ENCODE data around the gene ACAT1. TPM values are rescaled to one million over a fixed set of nuclear protein-coding genes. Genes with fewer than 3 reads are reported as not detected.
"Not testable (repeated sequence)": the region's sequence is repeated elsewhere in the genome, so short reads cannot be mapped to it uniquely, and the experiment has no call there.

Gene ACAT1
- total RNA-seq, 1 experiment from 2014 or later = 97.5 TPM

DNA sequence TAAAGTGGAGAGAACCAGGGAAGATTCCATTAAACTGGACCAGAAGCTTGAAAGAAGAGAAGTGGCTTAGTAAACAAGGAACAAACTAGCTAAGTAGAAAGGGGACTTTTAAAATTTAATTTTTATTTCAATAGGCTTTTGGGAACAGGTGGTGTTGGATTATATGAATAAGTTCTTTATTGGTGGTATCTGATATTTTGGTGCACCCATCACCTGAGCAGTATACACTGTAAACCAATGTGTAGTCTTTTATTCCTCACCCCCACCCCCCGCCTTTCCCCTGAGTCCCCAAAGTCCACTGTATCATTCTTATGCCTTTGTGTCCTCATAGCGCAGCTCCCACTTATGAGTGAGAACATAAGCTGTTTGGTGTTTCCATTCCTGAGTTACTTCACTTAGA lies 7.4 kb downstream of the ACAT1 start:
- H3K27me3 ChIP-seq (ENCODE audit: control insufficient read depth, insufficient read depth, low read length) = no peaks in the 10 kb centered on the region
- ChIA-PET POLR2A (interaction anchor here (0.6 kb wide), 1 partner anchor 550 kb away, joined by 5 read pairs; no protein-coding TSS in a partner anchor), CTCF (no interaction called here)
- no peak overlapping the region for H3K27ac ChIP-seq (ENCODE audit: low read length)
- in situ Hi-C loops (cut with HindIII; ENCODE audit: low pct_unique_long_range_greater_than_20kb, low sequenced_read_pairs) (no loop called here), intact Hi-C loops (cut with micrococcal nuclease; ENCODE audit: unreplicated experiment) (no loop called here)
- BruUV-seq (replicated peaks) = TSS peak; percentile 51
- H3K36me3 ChIP-seq (ENCODE audit: control insufficient read depth, insufficient read depth, low read length) = peaks cover 3% of the 10 kb centered on the region
- TF ChIP-seq POLR2AphosphoS5 (IDR thresholded peaks at IDR 0.05; ENCODE audit: low read depth, low read length) (no peak), SIN3A (IDR thresholded peaks at IDR 0.05; ENCODE audit: borderline replicate concordance, insufficient read depth, low read depth, low read length) (no peak), TCF7L2 (IDR thresholded peaks at IDR 0.05; ENCODE audit: low read depth, low read length) (no peak)
- TF ChIP-seq, protein P1, sequence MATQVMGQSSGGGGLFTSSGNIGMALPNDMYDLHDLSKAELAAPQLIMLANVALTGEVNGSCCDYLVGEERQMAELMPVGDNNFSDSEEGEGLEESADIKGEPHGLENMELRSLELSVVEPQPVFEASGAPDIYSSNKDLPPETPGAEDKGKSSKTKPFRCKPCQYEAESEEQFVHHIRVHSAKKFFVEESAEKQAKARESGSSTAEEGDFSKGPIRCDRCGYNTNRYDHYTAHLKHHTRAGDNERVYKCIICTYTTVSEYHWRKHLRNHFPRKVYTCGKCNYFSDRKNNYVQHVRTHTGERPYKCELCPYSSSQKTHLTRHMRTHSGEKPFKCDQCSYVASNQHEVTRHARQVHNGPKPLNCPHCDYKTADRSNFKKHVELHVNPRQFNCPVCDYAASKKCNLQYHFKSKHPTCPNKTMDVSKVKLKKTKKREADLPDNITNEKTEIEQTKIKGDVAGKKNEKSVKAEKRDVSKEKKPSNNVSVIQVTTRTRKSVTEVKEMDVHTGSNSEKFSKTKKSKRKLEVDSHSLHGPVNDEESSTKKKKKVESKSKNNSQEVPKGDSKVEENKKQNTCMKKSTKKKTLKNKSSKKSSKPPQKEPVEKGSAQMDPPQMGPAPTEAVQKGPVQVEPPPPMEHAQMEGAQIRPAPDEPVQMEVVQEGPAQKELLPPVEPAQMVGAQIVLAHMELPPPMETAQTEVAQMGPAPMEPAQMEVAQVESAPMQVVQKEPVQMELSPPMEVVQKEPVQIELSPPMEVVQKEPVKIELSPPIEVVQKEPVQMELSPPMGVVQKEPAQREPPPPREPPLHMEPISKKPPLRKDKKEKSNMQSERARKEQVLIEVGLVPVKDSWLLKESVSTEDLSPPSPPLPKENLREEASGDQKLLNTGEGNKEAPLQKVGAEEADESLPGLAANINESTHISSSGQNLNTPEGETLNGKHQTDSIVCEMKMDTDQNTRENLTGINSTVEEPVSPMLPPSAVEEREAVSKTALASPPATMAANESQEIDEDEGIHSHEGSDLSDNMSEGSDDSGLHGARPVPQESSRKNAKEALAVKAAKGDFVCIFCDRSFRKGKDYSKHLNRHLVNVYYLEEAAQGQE (IDR thresholded peaks at IDR 0.05; ENCODE audit: insufficient read depth in 1 of 2, low read depth in 2 of 2, low read length in 1 of 2) = no peak
- TF ChIP-seq, protein P2, sequence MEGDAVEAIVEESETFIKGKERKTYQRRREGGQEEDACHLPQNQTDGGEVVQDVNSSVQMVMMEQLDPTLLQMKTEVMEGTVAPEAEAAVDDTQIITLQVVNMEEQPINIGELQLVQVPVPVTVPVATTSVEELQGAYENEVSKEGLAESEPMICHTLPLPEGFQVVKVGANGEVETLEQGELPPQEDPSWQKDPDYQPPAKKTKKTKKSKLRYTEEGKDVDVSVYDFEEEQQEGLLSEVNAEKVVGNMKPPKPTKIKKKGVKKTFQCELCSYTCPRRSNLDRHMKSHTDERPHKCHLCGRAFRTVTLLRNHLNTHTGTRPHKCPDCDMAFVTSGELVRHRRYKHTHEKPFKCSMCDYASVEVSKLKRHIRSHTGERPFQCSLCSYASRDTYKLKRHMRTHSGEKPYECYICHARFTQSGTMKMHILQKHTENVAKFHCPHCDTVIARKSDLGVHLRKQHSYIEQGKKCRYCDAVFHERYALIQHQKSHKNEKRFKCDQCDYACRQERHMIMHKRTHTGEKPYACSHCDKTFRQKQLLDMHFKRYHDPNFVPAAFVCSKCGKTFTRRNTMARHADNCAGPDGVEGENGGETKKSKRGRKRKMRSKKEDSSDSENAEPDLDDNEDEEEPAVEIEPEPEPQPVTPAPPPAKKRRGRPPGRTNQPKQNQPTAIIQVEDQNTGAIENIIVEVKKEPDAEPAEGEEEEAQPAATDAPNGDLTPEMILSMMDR (IDR thresholded peaks at IDR 0.05) = no peak
- peaks cover 4% of the 10 kb centered on the region for H3K4me1 ChIP-seq (ENCODE audit: control insufficient read depth, insufficient read depth, low read length)
- DNase-seq (ENCODE audit: low read depth, low spot score) = no peak
- no peak overlapping the region for H3K4me3 ChIP-seq (ENCODE audit: low read depth in 2 of 2, low read length in 2 of 2)
- H3K9me3 ChIP-seq (ENCODE audit: control insufficient read depth, insufficient read depth, low read depth, low read length) = no peaks in the 10 kb centered on the region
- no peak for ATAC-seq

DNA sequence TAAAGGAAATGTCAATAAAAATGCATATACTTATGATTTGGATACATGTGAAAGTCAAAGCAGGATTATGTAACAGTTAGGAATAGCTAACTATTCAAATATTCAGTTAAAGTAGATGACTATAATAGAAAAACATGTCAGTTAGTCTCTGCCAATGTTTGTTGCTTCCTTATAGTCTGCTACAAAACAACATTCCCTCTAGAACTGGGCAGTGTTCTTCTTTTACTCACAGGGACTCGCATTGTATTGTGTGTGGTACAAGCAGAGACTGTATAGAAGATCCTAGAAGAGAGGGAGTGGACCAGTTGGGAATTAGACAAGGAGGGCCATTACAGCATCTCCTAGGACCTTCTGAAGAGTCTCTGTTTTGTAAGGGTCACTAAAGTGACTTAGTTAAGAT lies 10.6 kb downstream of the ACAT1 start:
- TF ChIP-seq POLR2AphosphoS5 (IDR thresholded peaks at IDR 0.05; ENCODE audit: low read depth, low read length) (no peak), TCF7L2 (IDR thresholded peaks at IDR 0.05; ENCODE audit: low read depth, low read length) (no peak), SIN3A (IDR thresholded peaks at IDR 0.05; ENCODE audit: borderline replicate concordance, insufficient read depth, low read depth, low read length) (no peak)
- TF ChIP-seq, protein P1 (IDR thresholded peaks at IDR 0.05; ENCODE audit: insufficient read depth in 1 of 2, low read depth in 2 of 2, low read length in 1 of 2) = no peak
- TF ChIP-seq, protein P2 (IDR thresholded peaks at IDR 0.05) = no peak
- no peaks in the 10 kb centered on the region for H3K9me3 ChIP-seq (ENCODE audit: control insufficient read depth, insufficient read depth, low read depth, low read length)
- H3K4me3 ChIP-seq (ENCODE audit: low read depth in 2 of 2, low read length in 2 of 2) = no peak overlapping the region
- in situ Hi-C loops (cut with HindIII; ENCODE audit: low pct_unique_long_range_greater_than_20kb, low sequenced_read_pairs) = no loop called here
- no peaks in the 10 kb centered on the region for H3K27me3 ChIP-seq (ENCODE audit: control insufficient read depth, insufficient read depth, low read length)
- no peak for DNase-seq (ENCODE audit: low read depth, low spot score)
- BruUV-seq (replicated peaks) = no TSS peak
- 0 out of 2 replicates have a peak, but pooled peaks cover 3% of the 10 kb centered on the region for H3K4me1 ChIP-seq (ENCODE audit: control insufficient read depth, insufficient read depth, low read length)
- ATAC-seq = no peak
- intact Hi-C loops (cut with micrococcal nuclease; ENCODE audit: unreplicated experiment) = no loop called here
- peaks cover 12% of the 10 kb centered on the region for H3K36me3 ChIP-seq (ENCODE audit: control insufficient read depth, insufficient read depth, low read length)
- ChIA-PET POLR2A (interaction anchor here (0.5 to 0.6 kb wide), 2 partner anchors 19 to 172 kb away, joined by 7 to 8 read pairs; no protein-coding TSS in a partner anchor), CTCF (no interaction called here)
- no peak overlapping the region for H3K27ac ChIP-seq (ENCODE audit: low read length)

DNA sequence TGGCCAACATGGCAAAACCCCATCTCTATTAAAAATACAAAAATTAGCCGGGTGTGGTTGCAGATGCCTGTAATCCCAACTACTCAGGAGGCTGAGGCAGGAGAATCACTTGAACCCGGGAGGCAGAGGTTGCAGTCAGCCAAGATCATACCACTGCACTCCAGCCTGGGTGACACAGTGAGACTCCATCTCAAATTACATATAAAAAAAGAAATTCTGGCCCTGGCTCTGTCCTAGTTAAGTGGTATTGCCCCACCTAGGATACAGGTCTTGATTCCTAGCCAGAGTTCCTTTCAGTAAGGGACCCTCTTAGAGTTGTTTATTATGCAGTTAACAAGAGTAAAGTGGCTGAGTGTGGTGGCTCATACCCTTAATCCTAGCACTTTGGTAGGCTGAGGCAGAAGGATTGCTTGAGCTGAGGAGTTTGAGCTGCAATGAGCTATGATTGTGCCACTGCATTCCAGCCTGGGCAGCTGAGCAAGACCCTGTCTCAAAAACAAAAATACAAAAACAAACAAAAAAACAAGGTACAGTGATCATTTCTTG lies 11.7 kb downstream of the ACAT1 start:
- H3K27ac ChIP-seq (ENCODE audit: low read length); in situ Hi-C loops (cut with HindIII; ENCODE audit: low pct_unique_long_range_greater_than_20kb, low sequenced_read_pairs); POLR2A ChIA-PET; CTCF ChIA-PET; H3K27me3 ChIP-seq (ENCODE audit: control insufficient read depth, insufficient read depth, low read length); BruUV-seq (replicated peaks); DNase-seq (ENCODE audit: low read depth, low spot score); H3K4me1 ChIP-seq (ENCODE audit: control insufficient read depth, insufficient read depth, low read length); ATAC-seq; intact Hi-C loops (cut with micrococcal nuclease; ENCODE audit: unreplicated experiment); H3K4me3 ChIP-seq (ENCODE audit: low read depth in 2 of 2, low read length in 2 of 2); H3K9me3 ChIP-seq (ENCODE audit: control insufficient read depth, insufficient read depth, low read depth, low read length): not testable (repeated sequence)
- peaks cover 12% of the 10 kb centered on the region for H3K36me3 ChIP-seq (ENCODE audit: control insufficient read depth, insufficient read depth, low read length)

Measured in Panc1 (cell line).